GM19452 (cell line): ENCODE measurements around the gene BSN.

Source experiments
- ATAC-seq: cut with Tn5 transposase; IDR thresholded peaks from one replicate; pipeline ENCODE4 v1.9.1; 2021; ENCODE audit not compliant: unreplicated experiment

Gene BSN

GRCh38 chr3:49553692-49554632 lies at the start of gene BSN:
BSN (plus strand) TSS chr3:49554477; CDS start chr3:49554603, 126 bp downstream.
- ATAC-seq = peak; percentile 69

- ATAC-seq = no peak
Measured at GRCh38 chr3:49506906-49507305, 47.4 kb upstream of the BSN start.

- no peak for ATAC-seq
Measured at GRCh38 chr3:49509028-49509561, 45.2 kb upstream of the BSN start.

- ATAC-seq = no peak
Measured at GRCh38 chr3:49511639-49512038, 42.6 kb upstream of the BSN start.

- no peak for ATAC-seq
Measured at GRCh38 chr3:49512781-49513355, 41.4 kb upstream of the BSN start.

- no peak for ATAC-seq
Measured at GRCh38 chr3:49513494-49514124, 40.7 kb upstream of the BSN start.

- no peak for ATAC-seq
Measured at GRCh38 chr3:49518016-49518415, 36.3 kb upstream of the BSN start.

- ATAC-seq = no peak
Measured at GRCh38 chr3:49518441-49518840, 35.8 kb upstream of the BSN start.

GRCh38 chr3:49519296-49519695 lies 35.0 kb upstream of the BSN start:
- no peak for ATAC-seq

- ATAC-seq = no peak
Measured at GRCh38 chr3:49519916-49520385, 34.3 kb upstream of the BSN start.

GRCh38 chr3:49523756-49524747 lies 30.2 kb upstream of the BSN start:
- no peak for ATAC-seq

GRCh38 chr3:49529567-49529966 lies 24.7 kb upstream of the BSN start:
- ATAC-seq = no peak

- ATAC-seq = no peak
Measured at GRCh38 chr3:49530231-49530630, 24.0 kb upstream of the BSN start.

- ATAC-seq = no peak
Measured at GRCh38 chr3:49530701-49531100, 23.6 kb upstream of the BSN start.

- no peak for ATAC-seq
Measured at GRCh38 chr3:49531218-49531617, 23.1 kb upstream of the BSN start.

- ATAC-seq = no peak
Measured at GRCh38 chr3:49531715-49532114, 22.6 kb upstream of the BSN start.

- ATAC-seq = no peak
Measured at GRCh38 chr3:49533031-49533430, 21.2 kb upstream of the BSN start.

GRCh38 chr3:49533786-49534519 lies 20.3 kb upstream of the BSN start:
- no peak for ATAC-seq

GRCh38 chr3:49534581-49535441 lies 19.5 kb upstream of the BSN start:
- no peak for ATAC-seq
